GM19397 (cell line): ENCODE results near the gene PXDN.

Source experiments
- ATAC-seq: cut with Tn5 transposase; IDR thresholded peaks from one replicate; pipeline ENCODE4 v1.9.1; 2021; ENCODE audit warnings: mild to moderate bottlenecking, moderate library complexity; ENCODE audit not compliant: unreplicated experiment

The PXDN gene

DNA sequence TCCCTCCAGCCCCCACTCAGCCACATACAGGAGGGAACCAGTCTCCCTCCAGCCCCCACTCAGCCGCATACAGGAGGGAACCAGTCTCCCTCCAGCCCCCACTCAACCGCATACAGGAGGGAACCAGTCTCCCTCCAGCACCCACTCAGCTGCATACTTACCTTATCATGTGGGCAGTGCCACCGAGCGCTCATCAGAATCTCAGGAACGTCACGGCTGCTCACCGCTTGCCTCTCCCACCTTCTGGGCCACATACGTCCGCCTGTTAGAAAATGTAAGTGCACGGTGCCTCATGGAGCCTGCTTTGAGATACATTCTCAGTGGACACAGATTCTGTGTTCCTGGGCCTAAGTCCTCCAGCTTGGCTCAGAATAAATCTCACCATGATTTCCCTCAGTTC, 124.8 kb downstream of the PXDN start:
- ATAC-seq: no peak

DNA sequence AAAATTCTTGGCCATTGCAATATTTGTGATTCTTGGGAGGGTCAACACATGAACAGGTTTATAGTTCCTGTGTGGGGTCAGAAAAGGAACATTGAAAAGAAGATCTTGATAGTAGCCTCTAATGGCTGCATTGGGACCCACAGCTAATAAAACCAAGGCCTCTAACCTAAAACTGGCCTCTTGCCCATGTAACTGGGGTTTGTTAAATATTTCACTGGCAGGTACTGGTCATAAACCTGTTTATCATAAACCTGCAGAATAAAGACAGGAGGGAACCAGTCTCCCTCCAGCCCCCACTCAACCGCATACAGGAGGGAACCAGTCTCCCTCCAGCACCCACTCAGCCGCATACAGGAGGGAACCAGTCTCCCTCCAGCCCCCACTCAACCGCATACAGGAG, 125.3 kb downstream of the PXDN start:
- no peak for ATAC-seq

DNA sequence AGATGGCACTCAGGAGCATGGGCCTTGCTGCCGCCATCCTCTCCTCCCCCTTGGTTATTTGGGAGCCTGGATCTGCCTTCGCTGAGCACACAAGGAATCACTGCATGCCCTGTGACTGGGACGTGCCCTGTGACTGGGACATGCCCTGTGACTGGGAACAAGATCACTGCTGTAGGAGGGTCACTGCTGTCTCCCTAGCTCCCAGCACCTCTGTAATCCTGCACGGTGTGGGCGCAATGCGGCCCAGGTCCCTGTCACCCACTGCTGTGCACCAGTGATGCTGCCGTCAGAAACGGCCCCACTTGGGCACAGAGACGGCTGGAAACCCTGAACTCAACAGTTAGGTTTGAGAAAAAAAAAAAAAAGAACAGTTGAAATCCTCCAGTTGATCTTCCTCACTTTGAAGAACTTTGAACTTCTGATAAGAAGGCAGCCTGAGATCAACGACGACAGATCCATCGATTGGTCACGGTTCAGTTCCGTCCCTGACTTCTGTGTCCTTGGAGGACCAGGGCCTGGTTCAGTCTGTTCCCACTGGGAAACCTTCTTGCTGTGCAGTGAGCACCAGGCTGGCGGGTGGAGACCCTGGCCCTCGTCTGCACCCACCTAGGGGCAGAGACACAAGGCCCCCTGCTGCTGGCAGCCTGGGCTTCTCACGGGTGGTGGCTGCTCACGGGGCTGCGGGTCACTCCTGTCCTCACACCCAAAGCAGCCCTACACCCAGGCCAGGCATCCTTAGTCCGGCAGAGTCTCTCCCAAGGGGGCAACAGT, 125.9 kb downstream of the PXDN start:
- no peak for ATAC-seq

DNA sequence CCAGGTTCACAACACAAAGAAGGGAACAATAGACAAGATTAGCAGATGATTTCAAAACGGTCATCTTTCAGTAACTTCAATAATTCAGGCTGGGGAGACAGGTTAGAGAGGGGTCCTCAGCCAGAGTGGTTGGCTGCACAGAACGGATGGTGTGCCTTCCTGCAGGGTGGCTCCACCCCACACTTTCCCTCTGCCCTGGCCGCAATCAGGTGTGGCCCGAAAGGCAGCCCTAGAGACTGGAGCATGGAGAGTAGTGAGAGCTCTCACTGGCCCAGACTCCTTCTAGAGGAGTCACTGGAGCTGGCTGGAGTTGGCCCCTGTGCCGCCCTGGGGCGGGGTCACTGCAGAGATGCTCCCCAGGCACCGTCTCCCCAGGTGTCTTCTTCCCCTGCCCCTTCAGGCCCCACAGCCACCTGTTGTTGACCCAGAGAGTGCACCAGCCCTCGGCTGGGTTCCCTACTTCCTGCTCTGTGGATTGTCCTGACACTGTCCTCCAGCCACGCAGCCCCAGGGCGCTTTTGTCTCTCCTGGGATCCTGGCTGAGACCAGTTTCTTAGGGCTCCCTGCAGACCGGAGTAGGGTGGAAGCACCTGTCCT, 126.8 kb downstream of the PXDN start:
- ATAC-seq: no peak

DNA sequence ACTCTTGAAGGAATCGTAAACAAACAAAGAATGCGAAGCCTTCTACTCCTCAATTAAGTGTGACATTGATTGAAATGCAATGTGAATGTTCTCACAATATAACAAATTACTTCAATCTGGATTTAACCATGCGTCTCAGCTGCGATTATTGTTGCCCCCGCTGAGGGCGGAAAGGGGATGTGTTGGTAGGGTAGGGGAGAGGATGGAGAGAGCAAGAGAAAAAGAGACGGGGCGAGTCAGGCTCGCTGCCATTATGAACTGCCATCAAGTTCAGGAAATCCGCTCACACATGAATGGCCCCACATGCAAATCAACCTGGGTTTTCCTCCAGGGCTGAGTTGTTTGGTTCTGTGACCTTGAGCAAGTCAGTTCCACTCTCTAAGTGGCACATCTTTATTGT, 129.8 kb downstream of the PXDN start:
- ATAC-seq: peak; percentile 90

DNA sequence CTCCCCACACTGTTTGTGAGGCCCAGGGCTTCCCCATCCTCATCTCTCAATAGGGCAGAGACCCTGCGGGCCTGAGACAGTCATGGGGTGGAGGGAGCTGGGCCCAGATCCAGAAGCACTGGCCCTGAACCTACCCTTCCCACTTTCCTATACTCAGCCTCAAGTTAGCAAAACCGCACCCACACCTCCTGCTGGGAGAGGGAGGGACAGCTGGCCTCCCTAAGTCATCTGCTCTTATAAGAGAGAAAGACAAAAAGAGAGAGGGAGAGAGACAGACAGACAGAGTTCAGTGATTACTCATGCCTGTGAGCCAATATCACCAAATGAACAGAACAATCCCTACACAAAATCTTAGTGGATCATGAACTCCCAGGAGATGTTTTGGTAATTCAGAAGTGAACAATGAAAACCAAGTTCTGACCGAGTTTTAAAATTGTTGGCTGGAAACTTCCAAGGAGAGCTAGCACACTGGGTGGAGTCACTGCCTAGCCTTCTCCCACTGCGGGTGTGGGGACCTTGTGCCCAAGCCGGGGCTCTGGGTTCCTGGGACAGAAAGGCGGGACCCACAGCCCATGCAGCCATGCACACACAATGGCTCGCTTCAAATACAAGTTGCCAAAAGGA, 130.5 kb downstream of the PXDN start:
- no peak for ATAC-seq

DNA sequence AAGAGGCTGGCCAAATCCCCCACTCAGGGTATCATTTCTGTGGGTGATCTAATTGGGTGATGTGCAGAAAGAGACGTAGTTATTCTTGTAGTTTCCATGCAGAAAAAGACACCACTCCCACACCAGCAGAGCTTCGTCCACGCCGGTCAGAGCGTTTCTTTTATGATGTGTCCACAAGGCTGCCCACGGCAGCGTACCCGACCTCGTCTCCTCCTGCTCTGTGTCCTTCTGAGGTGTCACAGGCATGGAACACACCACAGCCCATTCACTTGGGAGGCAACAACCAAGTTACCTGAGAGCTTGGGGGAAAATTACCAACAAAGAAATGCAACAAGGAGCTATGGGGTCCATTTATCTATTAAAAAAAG, 131.3 kb downstream of the PXDN start:
- ATAC-seq: no peak

DNA sequence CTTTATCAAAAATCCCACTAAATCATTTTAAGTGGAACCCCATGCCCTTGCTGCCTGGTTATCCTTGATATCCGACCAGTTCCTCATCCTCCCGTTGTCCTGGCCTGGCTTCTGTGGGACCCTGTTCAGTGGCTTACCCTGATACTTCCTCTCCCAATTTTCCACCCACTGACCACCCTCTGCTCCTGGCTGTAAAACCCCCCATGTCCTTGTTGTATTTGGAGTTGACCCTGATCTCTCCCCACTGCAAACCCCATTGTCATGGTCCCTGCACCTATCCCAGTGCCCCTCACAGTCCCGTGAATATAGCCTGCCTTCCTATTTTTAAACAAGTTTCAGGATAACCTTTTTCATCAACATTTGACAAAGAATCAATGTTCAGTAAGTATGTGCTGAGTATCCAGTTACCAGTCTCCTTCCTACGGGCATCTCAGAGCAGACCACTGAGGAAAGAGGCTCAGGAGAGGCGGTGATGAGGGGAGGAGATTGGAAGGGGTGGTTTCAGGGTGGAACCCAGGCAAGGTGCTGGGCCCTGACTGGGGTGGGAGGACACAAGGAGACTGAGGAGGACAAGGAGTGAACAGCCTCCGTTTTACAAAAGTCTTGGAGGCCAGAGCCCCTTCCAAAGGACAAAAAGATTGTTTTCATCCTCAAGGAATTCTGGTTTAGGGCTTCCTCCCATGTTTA, 131.8 kb downstream of the PXDN start:
- ATAC-seq: no peak

DNA sequence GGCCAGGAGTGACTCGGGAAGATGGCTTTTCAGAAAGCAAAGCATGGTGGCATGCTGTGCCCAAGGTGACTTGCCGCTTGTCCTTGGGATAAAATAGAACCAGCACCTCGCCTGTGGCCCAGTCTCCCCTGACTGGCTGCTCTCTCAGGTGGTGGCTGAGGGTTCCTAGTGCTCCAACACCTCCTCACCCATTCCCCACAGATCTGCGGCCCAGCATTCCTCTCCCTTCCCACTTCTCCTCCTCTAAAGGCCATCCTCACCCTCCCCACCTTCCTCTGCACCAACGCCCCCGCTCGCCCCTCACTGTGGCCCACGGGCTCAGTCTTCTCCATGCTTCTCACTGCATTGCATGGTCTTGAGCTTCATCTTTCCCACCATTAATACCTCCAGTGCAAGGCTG, 132.4 kb downstream of the PXDN start:
- ATAC-seq: no peak

DNA sequence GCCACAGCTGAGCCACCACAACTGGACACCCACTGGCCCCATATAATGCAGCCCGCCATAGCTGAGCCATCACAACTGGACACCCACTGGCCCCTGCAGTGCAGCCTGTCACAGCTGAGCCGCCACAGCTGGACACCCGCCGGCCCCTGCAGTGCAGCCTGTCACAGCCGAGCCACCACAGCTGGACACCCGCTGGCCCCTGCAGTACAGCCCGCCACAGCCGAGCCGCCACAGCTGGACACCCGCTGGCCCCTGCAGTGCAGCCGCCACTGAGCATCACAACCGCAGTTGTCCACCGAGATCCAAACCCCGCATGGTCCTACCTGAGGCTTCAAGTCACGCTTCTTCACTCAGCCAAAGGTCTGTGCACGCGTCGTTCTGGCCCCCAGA, 134.2 kb downstream of the PXDN start:
- ATAC-seq: no peak

DNA sequence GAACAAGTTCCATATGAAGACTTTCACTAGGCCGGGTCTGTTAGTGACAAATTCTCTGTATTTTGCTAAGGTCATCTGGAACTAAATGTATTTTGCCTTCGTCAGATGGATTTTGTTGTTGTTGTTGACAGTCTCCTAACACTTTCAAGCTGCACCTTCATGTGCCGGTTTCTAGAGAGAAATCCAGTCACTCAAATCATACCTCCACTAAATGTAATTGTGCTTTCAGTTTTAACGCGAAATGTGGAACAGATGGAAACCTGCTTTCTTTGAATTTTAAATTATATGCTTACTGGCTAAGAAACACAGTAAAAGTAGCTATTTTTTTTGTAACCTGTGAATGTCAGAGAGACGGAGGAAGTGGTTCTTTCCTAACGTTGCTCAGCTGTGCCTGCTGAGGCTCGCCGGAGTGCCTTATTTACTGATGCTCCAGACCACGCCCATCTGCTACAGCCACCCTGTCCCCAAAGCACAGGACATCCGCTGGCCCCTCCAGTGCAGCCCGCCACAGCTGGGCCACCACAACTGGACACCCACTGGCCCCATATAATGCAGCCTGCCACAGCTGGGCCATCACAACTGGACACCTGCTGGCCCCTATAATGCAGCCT, 134.7 kb downstream of the PXDN start:
- no peak for ATAC-seq

DNA sequence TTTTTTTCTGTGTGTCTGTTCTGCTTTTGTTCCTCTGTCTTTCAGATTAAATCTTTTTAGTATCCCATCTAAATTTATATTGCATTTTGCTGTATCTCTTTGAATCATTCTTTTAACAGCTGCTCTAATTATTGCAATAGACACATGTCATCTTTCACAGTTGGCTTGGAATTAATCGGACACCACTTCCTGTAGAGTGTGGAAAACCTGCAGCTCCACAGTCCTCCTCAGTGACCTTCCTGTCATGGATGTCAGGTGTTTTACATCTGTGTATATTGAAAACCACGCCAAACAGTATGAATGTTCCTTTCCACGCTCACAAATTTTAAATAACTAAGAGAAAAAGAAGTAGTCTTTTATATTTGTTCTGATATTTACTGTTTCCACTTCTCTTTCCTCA, 135.3 kb downstream of the PXDN start:
- ATAC-seq: no peak

DNA sequence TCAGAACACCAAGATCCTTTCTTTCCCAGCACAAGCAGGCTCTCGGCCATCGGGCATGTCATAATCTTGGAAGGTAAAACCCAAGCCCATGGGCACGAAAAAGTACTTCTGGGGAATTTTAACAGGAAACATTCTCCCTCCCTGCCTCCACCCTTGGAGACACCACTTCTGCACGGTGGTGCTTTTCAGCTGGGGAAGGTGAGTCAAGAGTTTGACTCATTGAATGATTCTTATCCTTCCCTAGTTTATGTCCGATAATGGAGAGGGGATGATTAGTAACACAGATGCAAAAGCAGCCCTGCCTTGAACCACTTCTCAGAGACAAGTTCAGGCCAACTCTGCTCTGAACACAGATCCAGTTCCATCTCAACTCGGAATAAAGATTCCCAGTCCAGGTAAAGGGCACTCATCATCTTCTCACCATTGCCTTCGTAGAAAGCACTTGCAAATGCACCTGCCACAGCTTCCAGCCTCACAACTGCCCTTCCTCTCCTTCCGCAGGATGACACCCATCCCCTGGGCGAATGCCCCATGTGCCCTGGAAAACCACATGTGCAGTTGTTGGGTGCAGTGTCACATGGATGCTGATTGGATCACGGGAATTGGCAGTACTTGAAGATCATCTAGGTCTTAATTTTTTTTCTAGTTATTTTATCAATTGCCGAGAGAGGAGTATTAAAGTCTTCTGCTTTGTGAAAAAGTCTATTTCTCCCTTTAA, 136.2 kb downstream of the PXDN start:
- no peak for ATAC-seq

DNA sequence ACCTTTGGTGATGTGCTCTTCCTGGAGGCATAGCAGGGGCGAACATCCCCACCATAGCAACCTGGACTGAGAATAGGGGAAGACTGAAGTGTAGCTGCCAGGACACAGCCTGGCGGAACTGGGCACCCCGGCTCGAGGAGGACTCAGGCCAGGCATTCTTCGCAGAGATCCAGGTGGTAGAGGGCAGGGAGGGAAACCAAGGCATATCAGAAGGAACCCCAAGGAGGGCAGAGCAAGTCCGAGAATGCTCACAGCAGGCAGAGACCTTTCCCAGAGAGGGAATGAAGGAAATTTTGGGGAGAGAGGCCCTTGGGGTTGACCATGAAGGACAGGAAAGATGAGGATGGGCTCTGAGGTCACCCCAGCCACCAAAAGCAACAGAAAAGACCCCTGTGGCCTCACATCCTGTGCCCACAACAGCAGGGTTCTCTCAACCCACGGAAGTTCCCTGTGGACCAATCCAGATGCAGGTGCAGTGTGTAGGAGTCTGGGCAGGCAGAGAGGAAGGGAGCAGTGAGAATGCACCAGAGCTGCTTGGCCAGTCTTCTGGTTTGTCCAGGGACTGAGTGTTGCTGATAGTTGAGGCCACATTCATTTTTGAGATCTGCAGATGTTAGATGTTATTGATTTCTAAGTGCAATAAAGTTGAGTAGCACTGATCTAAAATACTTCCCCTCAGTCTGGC, 136.9 kb downstream of the PXDN start:
- ATAC-seq: no peak

DNA sequence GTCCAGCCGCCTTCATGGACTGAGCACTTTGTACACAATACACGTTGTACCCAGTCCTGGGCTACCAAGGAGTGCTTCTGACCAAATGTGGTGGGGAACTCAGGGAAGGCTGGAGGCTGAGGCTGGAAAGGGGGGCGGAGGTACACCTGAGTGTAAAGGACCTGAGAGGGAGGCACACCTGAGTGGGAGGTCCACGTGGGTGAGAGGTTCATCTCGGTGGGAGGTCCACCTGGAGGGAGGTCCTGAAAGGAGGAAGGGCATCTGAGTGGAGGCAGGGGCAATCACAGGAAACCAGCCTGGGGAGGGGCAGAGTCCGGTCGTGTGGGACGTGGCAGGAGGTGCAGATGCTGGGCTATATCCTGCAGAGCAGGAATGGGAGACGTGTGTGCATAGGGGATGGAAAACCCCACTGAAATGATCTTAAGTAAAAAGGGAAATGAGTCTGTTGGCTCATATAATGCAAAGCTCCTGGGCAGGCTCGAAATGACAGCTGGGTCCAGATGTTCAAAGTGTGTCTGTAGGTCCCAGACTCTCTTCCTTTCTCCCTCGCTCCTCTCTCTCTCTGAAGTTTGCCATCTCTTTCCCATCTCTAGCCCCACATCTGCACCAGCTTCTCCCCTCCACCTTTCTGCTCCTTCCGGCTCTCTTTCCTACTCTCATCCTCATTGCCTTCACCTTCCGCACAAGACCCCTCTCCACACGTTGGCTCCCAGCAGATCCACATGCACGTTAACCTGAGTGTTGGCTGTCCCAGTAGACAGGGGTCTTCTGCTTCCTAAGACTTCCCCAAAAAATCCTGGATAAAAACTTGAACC, 137.7 kb downstream of the PXDN start:
- ATAC-seq: no peak

DNA sequence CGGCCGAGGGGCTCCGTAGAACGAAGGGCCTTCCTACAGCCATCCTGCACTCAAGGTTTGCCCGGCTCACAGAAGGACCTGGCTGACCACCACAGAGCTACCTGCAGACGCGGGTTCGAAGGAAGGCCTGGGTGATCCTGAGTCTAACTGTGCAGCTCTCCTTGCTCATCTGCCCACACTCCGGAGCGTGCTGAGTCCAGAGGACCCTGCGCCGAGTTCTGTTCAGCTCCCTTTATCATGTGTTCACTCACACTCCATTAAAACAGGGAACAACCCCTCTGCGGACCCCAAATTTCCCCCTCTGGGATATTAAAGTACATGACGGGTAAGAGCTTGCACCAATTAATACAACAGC, 138.3 kb downstream of the PXDN start:
- no peak for ATAC-seq

DNA sequence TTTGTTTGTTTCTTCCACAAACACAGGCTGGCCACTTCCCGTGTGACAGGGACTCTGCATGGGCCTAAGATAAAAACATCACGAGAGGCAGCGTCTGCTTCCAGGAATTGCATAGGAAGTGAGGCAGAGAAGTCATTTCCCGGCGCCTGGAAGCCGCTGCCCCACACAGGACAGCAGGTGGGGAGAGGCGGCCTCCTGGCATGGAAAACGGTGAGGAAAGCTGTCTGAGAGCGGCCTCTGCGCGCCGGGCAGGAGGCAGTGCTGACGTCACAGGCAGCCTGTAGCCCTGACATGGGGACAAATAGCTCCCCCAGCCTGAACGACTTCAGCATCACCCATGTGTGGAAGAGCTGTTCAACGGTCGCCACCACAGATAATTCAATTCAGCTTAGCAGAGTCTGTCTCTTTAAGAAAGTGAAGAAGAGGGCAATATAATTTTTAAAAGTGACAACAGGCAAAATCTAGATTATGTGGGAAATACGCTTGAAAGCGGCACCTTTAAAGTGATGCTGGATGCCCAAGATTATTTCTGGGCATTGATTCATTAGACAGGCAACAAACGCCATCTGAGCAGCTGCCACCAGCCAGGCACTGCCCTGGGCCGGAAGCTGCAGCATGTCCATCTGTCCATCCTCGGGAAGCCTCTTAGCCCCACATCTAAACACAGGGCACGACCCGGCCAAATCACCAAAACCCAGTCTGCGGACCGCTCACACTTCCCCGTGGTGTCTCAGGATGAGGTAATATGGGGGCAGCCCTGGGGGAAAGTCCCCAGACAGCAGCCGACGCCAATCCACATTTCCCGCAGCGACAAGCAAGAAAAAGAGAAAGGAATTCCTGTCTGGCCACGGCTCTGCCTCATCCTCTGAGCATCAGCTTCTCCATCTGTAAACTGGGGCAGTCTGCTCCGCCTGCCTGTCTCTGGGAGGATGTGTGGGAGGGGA, 138.9 kb downstream of the PXDN start:
- ATAC-seq: no peak

DNA sequence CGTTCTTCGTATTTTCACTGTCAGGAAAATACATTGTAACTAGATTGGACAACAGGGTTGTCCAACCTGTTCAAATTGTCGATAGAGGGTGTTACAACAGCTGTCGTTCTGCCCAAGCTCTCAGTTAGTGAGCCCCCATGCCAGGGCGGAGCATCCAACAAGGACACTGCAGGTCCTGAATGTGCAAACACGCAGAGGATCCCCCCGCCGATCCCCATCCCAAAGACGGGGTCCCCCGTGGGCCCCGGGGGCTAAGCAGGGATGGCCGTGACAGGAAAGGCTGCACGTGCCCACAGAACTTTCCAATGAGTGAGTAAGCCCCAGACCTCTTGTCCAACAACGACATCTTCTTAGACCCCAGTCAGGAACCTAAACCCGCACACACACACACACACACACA, 140.8 kb downstream of the PXDN start:
- ATAC-seq: no peak
